Astrocyte (in vitro differentiated cells and primary cell): ENCODE results near the gene PEAK3.

Experiments
- CTCF ChIP-seq: IDR thresholded peaks from 2 replicates; pipeline ENCODE4 v1.5.1; 2011; ENCODE audit warnings: low read depth, mild to moderate bottlenecking, inconsistent platforms, low read length, moderate library complexity; ENCODE audit not compliant: insufficient read depth
- EZH2 ChIP-seq: IDR thresholded peaks from 2 replicates; pipeline ENCODE4 v1.6.1; 2012; ENCODE audit warnings: mild to moderate bottlenecking, low read length, inconsistent platforms; ENCODE audit not compliant: insufficient read depth

GRCh38 chr19:2303211-2303798 lies 21.3 kb upstream of the PEAK3 start:
- no peak for TF ChIP-seq CTCF
- TF ChIP-seq EZH2, result no peak
